Adrenal gland (tissue), 12 donors: ENCODE data around the gene IGFBP4. TPM values are rescaled to one million over a fixed set of nuclear protein-coding genes. Genes with fewer than 3 reads are reported as not detected.

Source experiments
- DNase-seq, 7 donors: peaks; one replicate each; pipeline ENCODE4 v3.0.0-alpha.2; 2019 to 2020
- H3K27ac ChIP-seq, 5 donors: fragments of 200-600 bp; sonication (generic) in 4 of 5; 1 replicate in 3 of 5; 2 replicates in 2 of 5; pipeline versions ENCODE4 v1.5.1 to v1.8.0; 2016 to 2020; ENCODE audit warnings: mild to moderate bottlenecking in 1 of 5
- H3K27me3 ChIP-seq: fragments of 200-600 bp; 2 replicates; pipeline ENCODE4 v1.8.0; 2021
- H3K36me3 ChIP-seq, 2 donors: fragments of 200-600 bp; replicated peaks in 1 of 2; 1 replicate in 1 of 2; 2 replicates in 1 of 2; pipeline versions ENCODE4 v1.5.1 to v1.8.0; 2018 to 2022
- H3K4me1 ChIP-seq, 2 donors: fragments of 200-600 bp; replicated peaks in 1 of 2; 1 replicate in 1 of 2; 2 replicates in 1 of 2; pipeline versions ENCODE4 v1.5.1 to v1.8.0; 2018 to 2021
- H3K4me3 ChIP-seq, 4 donors: fragments of 200-600 bp; sonication (generic) in 3 of 4; one replicate each; pipeline ENCODE4 v1.5.1; 2016 to 2018
- H3K9me3 ChIP-seq, 3 donors: fragments of 200-600 bp; sonication (generic) in 1 of 3; replicated peaks in 1 of 3; 1 replicate in 2 of 3; 2 replicates in 1 of 3; pipeline versions ENCODE4 v1.5.1 to v1.8.0; 2016 to 2021
- CTCF ChIP-seq, 6 experiments: fragments of 450-650 bp in 4 of 6; fragments of 200-600 bp in 2 of 6; sonication (generic) in 1 of 6; IDR thresholded peaks; 1 replicate in 5 of 6; 2 replicates in 1 of 6; pipeline versions ENCODE4 v1.5.1 to v1.8.0; 2016 to 2021; ENCODE audit warnings: antibody characterized with exemption in 6 of 6, mild to moderate bottlenecking in 2 of 6, moderate library complexity in 1 of 6
- POLR2A ChIP-seq, 2 donors: fragments of 450-650 bp; IDR thresholded peaks; one replicate each; pipeline ENCODE4 v1.6.1; 2017; ENCODE audit warnings: antibody characterized with exemption in 2 of 2, mild to moderate bottlenecking in 2 of 2, moderate library complexity in 1 of 2
- WGBS, 4 donors: extraction: QIAGEN DNeasy Blood & Tissue Kit in 2 of 4; methylation state at CpG; one replicate each; pipeline versions ENCODE4 v1.1.5 to v1.1.7; 2013 to 2017; 5-methylcytosine and 5-hydroxymethylcytosine counted together
- intact Hi-C, 2 donors: fragments of 100-400 bp; cut with DNase I; formaldehyde crosslinking; loops; one replicate each; pipeline versions ENCODE4 v1.14.1 to v1.15.0; 2022 to 2023
- polyA plus RNA-seq, 3 donors: library from polyadenylated mRNA; stranded (reverse); fragments of 200-250 nt in 2 of 3; fragments of 350-450 nt in 1 of 3; fragmentation: Illumina TruSeq in 1 of 3; extraction: RNeasy Lipid Tissue Mini Kit (QIAGEN cat#74804) in 1 of 3; gene quantifications; one replicate each; pipeline ENCODE4 v1.2.3, GENCODE V29; 2013 to 2014
- total RNA-seq, 9 donors: library from RNA; depleted of rRNA in 4 of 9; stranded (reverse); fragments of >200 nt in 4 of 9; fragments of 120-200 nt in 1 of 9; fragmentation: NEBNext Ultra II Directional in 1 of 9; extraction: Animal tissue kit (Norgen Biotek cat#: 25700) in 1 of 9; gene quantifications; one replicate each; pipeline versions ENCODE4 v1.1.0 to v1.2.4, GENCODE V29; 2013 to 2023
- donor health status: healthy with polysubstance abuse.
- donor health status: Bipolar disorder and iron deficiency.
- donor health status: DM: yes; HTN: yes; CAD: no.
- donor health status: DM: no; HTN: no; CAD: no.
- donor health status: DM: no; HTN: no; CAD: no.
- donor health status: DM: yes; HTN: yes; CAD: no.

The IGFBP4 gene
- total and polyA plus RNA-seq, 12 donors: 21.4 to 458 (median 256) TPM

- no peaks in the 10 kb centered on the region for H3K36me3 ChIP-seq
- no peaks in the 10 kb centered on the region for H3K9me3 ChIP-seq
- no peak overlapping the region for H3K4me3 ChIP-seq
- no peak for DNase-seq
- TF ChIP-seq POLR2A (IDR thresholded peaks at IDR 0.05) (no peak), CTCF (IDR thresholded peaks at IDR 0.05) (no peak)
- intact Hi-C loops: no loop called here
- 47 to 69% (median 59%) methylated on average over 9 to 12 of the region's 12 CpGs for WGBS, 4 donors
- H3K27me3 ChIP-seq: no peaks in the 10 kb centered on the region
- H3K4me1 ChIP-seq: no peaks in the 10 kb centered on the region
- H3K27ac ChIP-seq: no peak overlapping the region
Observed at GRCh38 chr17:40480501-40481003, 37.3 kb downstream of the IGFBP4 start.

DNA sequence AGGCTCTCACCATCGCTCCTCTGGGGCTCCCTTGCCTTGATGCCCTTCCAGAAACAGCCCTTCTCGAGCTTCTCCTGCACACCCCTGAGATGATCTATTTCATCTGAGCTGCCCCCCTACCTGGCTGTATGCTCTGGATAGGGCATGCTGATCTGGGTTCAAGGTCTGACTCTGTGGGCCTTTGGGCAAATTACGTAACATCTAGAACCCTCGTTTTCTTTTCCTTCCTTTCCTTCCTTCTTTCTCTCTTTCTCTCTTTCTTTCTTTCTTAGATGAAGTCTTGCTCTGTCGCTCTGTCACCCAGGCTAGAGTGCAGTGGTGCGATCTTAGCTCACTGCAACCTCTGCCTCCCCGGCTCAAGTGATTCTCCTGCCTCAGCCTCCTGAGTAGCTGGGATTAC is 37.9 kb downstream of the IGFBP4 start:
- intact Hi-C loops: no loop called here
- TF ChIP-seq POLR2A (IDR thresholded peaks at IDR 0.05) (no peak), CTCF (IDR thresholded peaks at IDR 0.05) (no peak)
- no peak overlapping the region for H3K27ac ChIP-seq

DNA sequence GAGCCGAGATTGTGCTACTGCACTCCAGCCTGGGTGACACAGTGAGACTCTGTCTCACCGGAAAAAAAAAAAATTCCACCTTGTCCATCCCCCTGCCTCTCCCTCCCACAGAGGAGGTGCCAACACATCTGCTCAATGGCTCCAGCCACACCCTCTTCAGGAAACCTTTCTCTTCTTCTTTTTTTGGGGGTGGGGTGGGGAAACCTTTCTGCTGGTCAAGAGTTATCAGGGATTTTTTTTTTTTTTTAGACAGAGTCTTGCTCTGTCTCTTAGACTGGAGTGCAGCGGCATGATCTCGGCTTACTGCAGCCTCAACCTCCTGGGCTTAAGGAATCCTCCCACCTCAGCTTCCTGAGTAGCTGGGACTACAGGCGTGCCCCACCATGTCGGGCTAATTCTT is 39.5 kb downstream of the IGFBP4 start:
- no peaks in the 10 kb centered on the region for H3K27me3 ChIP-seq
- no peaks in the 10 kb centered on the region for H3K9me3 ChIP-seq
- no peaks in the 10 kb centered on the region for H3K4me1 ChIP-seq
- no peak for TF ChIP-seq POLR2A (IDR thresholded peaks at IDR 0.05)
- no peak for TF ChIP-seq CTCF (IDR thresholded peaks at IDR 0.05)
- H3K4me3 ChIP-seq: no peak overlapping the region
- no peak overlapping the region for H3K27ac ChIP-seq
- no peak for DNase-seq
- 81 to 93% (median 90%) methylated on average over 5 to 6 of the region's 6 CpGs for WGBS, 4 donors
- intact Hi-C loops: no loop called here
- no peaks in the 10 kb centered on the region for H3K36me3 ChIP-seq

More for the DNA sequence above, 37.9 kb downstream of the IGFBP4 start:
- whole genome bisulfite sequencing, 4 donors: 80 to 91% (median 83%) methylated on average over 7 of the region's 7 CpGs
- Histone ChIP-seq H3K9me3 (no peaks in the 10 kb centered on the region), H3K4me3 (no peak overlapping the region), H3K27me3 (no peaks in the 10 kb centered on the region), H3K4me1 (no peaks in the 10 kb centered on the region), H3K36me3 (no peaks in the 10 kb centered on the region)
- no peak for DNase-seq

- H3K4me1 ChIP-seq: no peaks in the 10 kb centered on the region
- no peak for DNase-seq
- WGBS, 4 donors: 80 to 87% (median 84%) methylated on average over 3 to 4 of the region's 4 CpGs
- no peaks in the 10 kb centered on the region for H3K27me3 ChIP-seq
- intact Hi-C loops: no loop called here
- no peak overlapping the region for H3K4me3 ChIP-seq
- TF ChIP-seq CTCF (IDR thresholded peaks at IDR 0.05): no peak
- no peak for TF ChIP-seq POLR2A (IDR thresholded peaks at IDR 0.05)
- no peaks in the 10 kb centered on the region for H3K36me3 ChIP-seq
- H3K9me3 ChIP-seq: no peaks in the 10 kb centered on the region
- H3K27ac ChIP-seq: no peak overlapping the region
Observed at GRCh38 chr17:40483679-40484078, 40.4 kb downstream of the IGFBP4 start.
